ENCODE results near the gene PHF23.
A peak's percentile ranks its signal among the peaks of the same experiment; 100 is the strongest.

PHF23 gene

DNA sequence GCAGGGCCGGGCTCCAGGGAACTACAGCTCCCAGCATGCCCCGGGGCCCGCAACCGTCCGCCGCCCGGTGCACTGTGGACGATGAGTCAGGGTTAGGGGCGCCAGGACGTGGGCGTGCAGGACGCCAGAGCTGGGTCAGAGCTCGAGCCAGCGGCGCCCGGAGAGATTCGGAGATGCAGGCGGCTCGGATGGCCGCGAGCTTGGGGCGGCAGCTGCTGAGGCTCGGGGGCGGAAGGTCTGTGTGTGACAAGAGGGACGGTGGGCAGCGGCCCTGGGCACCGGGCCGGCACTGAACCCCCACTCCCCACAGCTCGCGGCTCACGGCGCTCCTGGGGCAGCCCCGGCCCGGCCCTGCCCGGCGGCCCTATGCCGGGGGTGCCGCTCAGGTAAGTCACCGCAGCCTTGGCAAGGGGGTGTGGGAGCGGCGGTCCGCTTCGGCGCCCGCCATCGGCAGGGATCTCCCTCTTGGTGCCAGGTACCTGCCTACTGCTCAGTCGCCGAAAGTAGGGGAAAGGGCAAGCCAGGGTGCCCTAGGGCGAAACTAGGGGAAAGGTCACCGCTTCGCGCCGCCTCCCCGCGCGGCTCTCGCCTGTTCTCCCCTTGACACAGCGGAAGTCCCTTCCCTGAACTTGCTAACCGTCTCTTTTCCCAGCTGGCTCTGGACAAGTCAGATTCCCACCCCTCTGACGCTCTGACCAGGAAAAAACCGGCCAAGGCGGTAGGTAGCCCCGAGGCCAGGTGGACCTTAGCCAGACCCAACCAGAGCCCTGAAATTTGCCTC is 19.3 kb downstream of the PHF23 start, which contains the start of the genes ACADVL and DLG4:
TSS of gene ACADVL (plus strand) at position 127 of the 781 bp plus-strand sequence. CDS start at position 174, 47 bp downstream.
TSS of gene DLG4 (minus strand) at position 25 of the 781 bp plus-strand sequence.
- ATAC-seq: peak; percentile 80
- peak; percentile 90 for DNase-seq

GRCh38 chr17:7219229-7219811 is 19.9 kb downstream of the PHF23 start:
- DNase-seq: no peak
- no peak for ATAC-seq

- ATAC-seq (no peak), DNase-seq (no peak)
Observed at GRCh38 chr17:7218758-7219157, 20.5 kb downstream of the PHF23 start.

- ATAC-seq (no peak), DNase-seq (no peak)
Observed at GRCh38 chr17:7218166-7218565, 21.1 kb downstream of the PHF23 start.

DNA sequence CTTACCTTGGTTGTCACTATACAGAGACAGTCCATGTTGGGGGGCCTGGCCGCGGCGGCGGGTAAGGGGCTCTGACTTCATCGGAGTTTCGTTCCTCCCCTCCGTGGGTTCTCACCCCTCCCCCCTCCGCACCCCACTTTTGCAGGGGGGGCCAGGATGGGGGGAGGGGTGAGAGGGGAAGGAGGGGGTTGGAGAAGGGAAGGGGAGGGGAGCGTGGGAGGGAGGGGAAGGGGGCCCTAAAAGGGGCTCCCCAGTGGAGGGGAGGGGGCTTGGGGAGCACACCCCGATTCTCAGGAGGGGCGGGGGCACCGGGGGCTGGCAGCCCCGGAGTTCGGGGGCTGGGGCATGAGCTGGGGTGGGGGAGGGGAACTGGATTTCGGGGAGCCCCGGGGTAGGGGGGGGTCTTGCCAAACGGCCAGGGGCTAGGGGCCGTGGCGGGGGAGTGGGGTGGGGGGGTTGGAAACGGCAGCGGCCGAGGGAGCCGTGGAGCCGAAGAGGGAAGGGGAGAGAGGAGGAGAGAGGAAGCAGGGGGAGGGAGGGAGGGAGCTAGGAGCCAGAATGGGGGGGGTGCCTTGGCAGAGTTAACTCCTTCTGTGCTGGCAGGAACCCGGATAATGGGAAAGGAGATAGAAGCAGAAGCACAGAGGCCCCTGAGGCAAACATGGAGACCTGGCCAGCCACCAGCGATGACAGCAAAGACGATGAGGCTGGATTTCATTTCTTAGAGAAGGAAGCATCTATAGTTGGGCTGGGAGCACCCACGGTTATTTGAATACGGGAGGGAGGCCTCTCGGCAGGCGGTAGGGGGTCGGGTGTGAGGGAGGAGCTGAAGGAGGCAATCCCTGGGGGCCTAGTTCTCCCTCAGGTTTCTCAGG is 21.9 kb downstream of the PHF23 start:
- no peak for ATAC-seq
- peak; percentile 35 for DNase-seq

GRCh38 chr17:7216242-7217112 is 22.8 kb downstream of the PHF23 start:
- ATAC-seq (no peak), DNase-seq (no peak)

DNA sequence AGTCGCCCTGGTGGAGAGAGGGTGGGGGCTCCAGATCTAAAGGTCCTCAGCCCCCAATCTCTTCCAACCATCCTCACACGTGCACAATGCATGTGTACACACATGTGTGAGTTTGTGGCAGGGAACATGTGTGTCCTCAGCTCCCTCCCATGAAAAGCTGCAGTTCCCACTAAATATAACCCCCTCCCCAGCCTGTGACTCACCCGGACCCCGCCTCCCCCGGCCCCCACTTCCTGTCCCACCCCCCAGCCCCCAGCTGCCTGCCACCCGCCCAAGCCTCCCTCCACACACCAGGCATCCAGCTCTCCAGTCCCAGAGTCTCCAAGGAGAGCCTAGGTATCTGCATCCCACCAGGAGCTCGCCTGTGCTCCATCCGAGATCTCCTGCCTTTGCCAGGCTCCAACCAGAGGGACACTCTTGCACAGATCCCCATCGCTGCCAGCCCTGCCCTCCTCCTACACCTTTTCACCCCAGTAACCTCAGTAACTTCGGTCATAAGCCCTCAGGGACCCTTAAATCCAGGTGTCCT is 23.5 kb downstream of the PHF23 start:
- no peak for DNase-seq
- no peak for ATAC-seq

- DNase-seq (no peak), ATAC-seq (no peak)
Observed at GRCh38 chr17:7215136-7215638, 24.1 kb downstream of the PHF23 start.

- ATAC-seq (peak; percentile 86), DNase-seq (peak; percentile 100)
Observed at GRCh38 chr17:7214300-7215135, 24.7 kb downstream of the PHF23 start.

GRCh38 chr17:7213895-7214299 is 25.4 kb downstream of the PHF23 start:
- ATAC-seq (peak; percentile 0), DNase-seq (no peak)

DNA sequence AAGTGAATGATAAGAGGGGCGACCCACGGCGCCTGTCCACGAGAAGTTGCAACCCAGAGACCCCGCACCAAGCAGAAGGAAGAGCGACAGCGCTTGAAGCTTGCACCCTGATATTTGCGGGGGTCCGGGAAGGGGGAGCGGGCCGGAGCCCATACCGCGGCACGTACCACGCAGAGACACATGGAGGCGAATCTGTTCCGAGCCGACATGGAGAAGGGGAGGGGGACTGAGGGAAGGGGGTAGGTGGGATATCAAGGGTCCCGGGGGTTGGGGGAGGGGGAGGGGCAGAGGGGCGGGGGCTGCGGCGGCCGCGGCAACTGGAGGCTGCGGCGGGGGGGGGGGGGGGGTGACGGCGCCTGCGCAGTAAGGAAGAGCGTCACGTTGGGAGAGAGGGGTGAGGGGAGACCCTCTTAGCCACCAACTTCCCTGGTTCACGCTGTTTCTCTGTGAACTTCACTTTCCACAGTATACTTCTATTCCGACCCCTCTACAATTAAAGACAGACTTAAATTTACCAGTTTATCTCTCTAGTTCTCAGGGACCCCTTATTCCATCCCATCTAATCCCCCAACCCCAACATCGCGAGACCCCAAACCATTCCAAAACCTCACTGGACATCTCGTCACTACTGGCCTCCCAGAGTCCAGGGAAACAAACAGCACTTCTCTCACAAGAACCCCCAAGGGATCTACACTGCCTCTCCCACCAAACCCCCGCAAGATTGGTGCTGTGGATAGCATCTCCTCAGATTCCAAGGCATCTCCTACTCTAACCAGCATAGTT is 27.6 kb downstream of the PHF23 start:
- ATAC-seq (no peak), DNase-seq (no peak)

- no peak for ATAC-seq
- no peak for DNase-seq
Observed at GRCh38 chr17:7208754-7209460, 30.4 kb downstream of the PHF23 start.

GRCh38 chr17:7208027-7208571 is 31.2 kb downstream of the PHF23 start:
- no peak for DNase-seq
- ATAC-seq: no peak

- DNase-seq (no peak), ATAC-seq (no peak)
Observed at GRCh38 chr17:7207120-7208001, 31.9 kb downstream of the PHF23 start.

DNA sequence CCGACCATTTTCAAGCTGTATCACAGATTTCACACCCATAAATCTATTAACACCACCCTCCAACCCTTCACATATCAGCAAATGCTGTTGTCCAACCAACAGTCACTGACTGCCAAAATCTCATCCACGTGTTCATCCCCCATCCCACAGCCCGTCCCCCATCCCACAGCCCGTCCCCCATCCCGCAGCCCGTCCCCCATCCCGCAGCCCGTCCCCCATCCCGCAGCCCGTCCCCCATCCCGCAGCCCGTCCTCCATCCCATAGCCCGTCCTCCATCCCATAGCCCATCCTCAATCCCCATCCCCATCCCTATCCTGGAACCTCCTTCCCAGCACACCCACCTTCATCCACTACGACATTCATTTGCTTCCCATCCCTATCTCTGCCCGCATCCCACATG is 33.7 kb downstream of the PHF23 start:
- ATAC-seq: no peak

DNA sequence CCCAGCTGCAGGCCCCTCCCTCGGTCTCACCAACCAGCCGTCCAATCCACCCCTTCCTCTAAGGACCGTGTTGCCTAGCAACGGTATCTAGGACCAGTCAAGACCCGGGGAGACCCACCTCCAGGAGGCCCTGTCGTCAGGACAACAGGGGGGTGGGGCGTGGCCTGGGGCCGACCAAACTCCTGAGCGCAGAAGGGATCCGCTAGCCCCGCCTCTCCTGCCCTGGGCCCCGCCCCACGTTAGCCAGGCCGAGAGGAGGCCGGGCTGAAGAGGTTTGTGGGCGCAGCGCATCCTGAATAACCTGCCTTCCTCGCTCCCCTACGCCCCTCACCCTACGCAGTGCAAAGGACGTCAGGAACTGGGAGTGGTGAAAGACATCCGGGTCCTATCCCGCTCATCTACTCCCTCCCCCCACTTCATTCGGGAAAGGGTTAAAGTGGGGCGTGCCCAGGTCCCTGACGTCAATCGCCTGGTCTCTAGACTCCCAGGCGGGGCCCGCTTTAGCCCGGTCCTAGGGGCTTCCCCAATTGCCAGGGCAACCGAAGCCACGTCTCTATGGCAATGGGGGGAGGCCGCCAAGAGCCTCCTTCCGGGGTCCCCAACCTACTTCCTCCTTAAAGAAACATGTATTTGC is 34.3 kb downstream of the PHF23 start:
- peak; percentile 90 for ATAC-seq

More for the DNA sequence above, 33.7 kb downstream of the PHF23 start:
- DNase-seq: no peak

GRCh38 chr17:7204336-7204735 is 34.9 kb downstream of the PHF23 start:
- DNase-seq (no peak), ATAC-seq (no peak)

More for the DNA sequence above, 34.3 kb downstream of the PHF23 start:
- peak; percentile 95 for DNase-seq
